ENCODE results near the gene PLXNC1.

GRCh38 chr12:94157181-94157580 lies 8.8 kb downstream of the PLXNC1 start:
- TF ChIP-seq CTCF (conservative IDR thresholded peaks at IDR 0.05): no peak
- no peak for TF ChIP-seq ZFX (IDR thresholded peaks at IDR 0.05)
